ENCODE results near the gene FNDC1. TPM values are rescaled to one million over a fixed set of nuclear protein-coding genes. Genes with fewer than 3 reads are reported as not detected.

Gene FNDC1
- total RNA-seq, 1 donor from 2014 or later, result 0.49 TPM

- intact Hi-C loops (cut with DNase I), result no loop called here
- H3K27ac ChIP-seq, result no peak overlapping the region
- H3K36me3 ChIP-seq, result no peaks in the 10 kb centered on the region
- H3K9me3 ChIP-seq, result no peaks in the 10 kb centered on the region
- H3K27me3 ChIP-seq, result no peaks in the 10 kb centered on the region
- DNase-seq (ENCODE audit: extremely low spot score in 2 of 2), result no peak
- TF ChIP-seq POLR2AphosphoS5 (IDR thresholded peaks at IDR 0.05; ENCODE audit: insufficient read depth in 1 of 2, low read depth in 1 of 2) (no peak), CTCF (IDR thresholded peaks at IDR 0.05) (no peak), POLR2A (IDR thresholded peaks at IDR 0.05) (no peak)
- no peak overlapping the region for H3K4me3 ChIP-seq
- H3K4me1 ChIP-seq, result no peaks in the 10 kb centered on the region
These were observed 5.3 kb upstream of the FNDC1 start for GRCh38 chr6:159163901-159164370.

GRCh38 chr6:159168536-159169192 is 536 bp upstream of the FNDC1 start:
- Histone ChIP-seq H3K9me3 (no peaks in the 10 kb centered on the region), H3K36me3 (no peaks in the 10 kb centered on the region), H3K27ac (no peak overlapping the region), H3K4me1 (no peaks in the 10 kb centered on the region), H3K27me3 (no peaks in the 10 kb centered on the region), H3K4me3 (peak overlapping the region; percentile 17 to 50)
- TF ChIP-seq POLR2AphosphoS5 (IDR thresholded peaks at IDR 0.05; ENCODE audit: insufficient read depth in 1 of 2, low read depth in 1 of 2) (no peak), CTCF (IDR thresholded peaks at IDR 0.05) (peak in 1 of 3 experiments; percentile 12)
- no peak for DNase-seq (ENCODE audit: extremely low spot score in 2 of 2)
- intact Hi-C loops (cut with DNase I), result no loop called here

DNA sequence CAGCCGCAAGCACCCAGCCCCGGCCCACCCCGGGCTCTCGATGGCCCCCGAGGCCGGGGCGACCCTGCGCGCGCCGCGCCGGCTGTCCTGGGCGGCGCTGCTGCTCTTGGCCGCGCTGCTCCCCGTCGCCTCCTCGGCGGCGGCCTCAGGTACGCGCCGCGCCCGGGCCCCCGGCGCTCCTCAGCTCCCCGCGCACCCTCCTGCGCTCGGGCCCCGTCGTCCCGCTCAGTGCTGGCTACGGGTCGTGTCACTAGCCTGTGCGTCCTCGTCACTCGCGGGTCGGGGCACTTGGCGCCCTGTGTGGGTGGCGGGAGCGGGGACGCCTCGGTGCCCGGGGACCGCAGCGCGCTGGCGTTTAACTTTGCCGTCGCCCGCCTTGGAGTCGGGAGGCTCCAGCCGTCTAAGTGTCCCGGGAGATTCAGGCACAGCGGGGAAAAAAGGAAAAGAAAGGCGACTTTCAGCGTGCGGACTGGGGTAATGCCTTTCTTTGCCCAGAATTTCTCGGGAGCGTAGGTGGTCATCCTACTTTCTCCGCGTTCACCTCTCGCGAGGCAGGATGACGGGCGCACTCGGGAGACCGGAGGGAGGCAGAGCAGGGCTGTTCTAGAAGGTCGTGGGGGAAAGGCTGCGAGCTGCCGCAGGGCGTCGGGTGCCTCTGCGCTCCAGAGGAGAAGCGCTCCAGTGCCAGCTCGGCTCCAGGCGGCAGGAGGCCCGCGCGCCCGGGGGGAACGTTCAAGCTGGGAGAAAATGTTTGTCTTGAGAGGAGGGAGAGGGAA is 545 bp downstream of the FNDC1 start:
- TF ChIP-seq POLR2AphosphoS5 (IDR thresholded peaks at IDR 0.05; ENCODE audit: insufficient read depth in 1 of 2, low read depth in 1 of 2) (no peak), POLR2A (IDR thresholded peaks at IDR 0.05) (no peak), CTCF (IDR thresholded peaks at IDR 0.05) (no peak)
- Histone ChIP-seq H3K4me1 (no peaks in the 10 kb centered on the region), H3K4me3 (peak overlapping the region; percentile 44 to 50), H3K9me3 (no peaks in the 10 kb centered on the region), H3K36me3 (no peaks in the 10 kb centered on the region), H3K27me3 (no peaks in the 10 kb centered on the region), H3K27ac (peak overlapping the region; percentile 11)
- DNase-seq (ENCODE audit: extremely low spot score in 2 of 2), result no peak
- intact Hi-C loops (cut with DNase I), result loop anchor here (10.0 kb wide), 1 partner anchor 485 kb away; no protein-coding TSS in a partner anchor

- Histone ChIP-seq H3K4me1 (no peaks in the 10 kb centered on the region), H3K27me3 (no peaks in the 10 kb centered on the region), H3K4me3 (peak overlapping the region; percentile 44 to 50), H3K36me3 (no peaks in the 10 kb centered on the region), H3K9me3 (no peaks in the 10 kb centered on the region), H3K27ac (no peak overlapping the region)
- no peak for DNase-seq (ENCODE audit: extremely low spot score in 2 of 2)
- TF ChIP-seq POLR2AphosphoS5 (IDR thresholded peaks at IDR 0.05; ENCODE audit: insufficient read depth in 1 of 2, low read depth in 1 of 2) (no peak), CTCF (IDR thresholded peaks at IDR 0.05) (no peak), POLR2A (IDR thresholded peaks at IDR 0.05) (no peak)
- intact Hi-C loops (cut with DNase I), result loop anchor here (10.0 kb wide), 1 partner anchor 484 kb away; no protein-coding TSS in a partner anchor
These were observed 1.1 kb downstream of the FNDC1 start for GRCh38 chr6:159170333-159170672.
